Thyroid gland (tissue), 4 donors: ENCODE measurements around the gene INPP5F.

Experiments
- CTCF ChIP-seq, 6 experiments: fragments of 200-600 bp in 3 of 6; fragments of 450-650 bp in 3 of 6; sonication (generic) in 3 of 6; IDR thresholded peaks; one replicate each; pipeline ENCODE4 v1.5.1; 2016 to 2019; ENCODE audit warnings: antibody characterized with exemption in 6 of 6, mild to moderate bottlenecking in 2 of 6, inconsistent platforms in 1 of 6, moderate library complexity in 1 of 6
- POLR2A ChIP-seq, 2 donors: fragments of 450-650 bp; IDR thresholded peaks; one replicate each; pipeline ENCODE4 v1.6.1; 2017; ENCODE audit warnings: antibody characterized with exemption in 2 of 2, mild to moderate bottlenecking in 2 of 2, moderate library complexity in 1 of 2

- TF ChIP-seq POLR2A (IDR thresholded peaks at IDR 0.05) (no peak), CTCF (IDR thresholded peaks at IDR 0.05) (no peak)
Measured at GRCh38 chr10:119737823-119738222, 12.0 kb downstream of the INPP5F start.
